Hepatocyte (in vitro differentiated cells): Measurements from ENCODE around the gene CTNNB1.

Experiments used
- EZH2 ChIP-seq: fragments of 200-600 bp; sonication (generic); IDR thresholded peaks from 2 replicates; pipeline ENCODE4 v1.6.1; 2016; ENCODE audit warnings: antibody characterized with exemption, mild to moderate bottlenecking, borderline replicate concordance
- EZH2phosphoT487 ChIP-seq: fragments of 200-600 bp; sonication (generic); IDR thresholded peaks from one replicate; pipeline ENCODE4 v1.6.1; 2018; ENCODE audit warnings: antibody characterized with exemption, mild to moderate bottlenecking, low read depth, moderate library complexity; ENCODE audit not compliant: unreplicated experiment, severe bottlenecking
- TF ChIP-seq, protein P1 (sequence below): fragments of 200-600 bp; sonication (generic); IDR thresholded peaks from 2 replicates; pipeline ENCODE4 v1.5.1; 2016; ENCODE audit warnings: antibody characterized with exemption, mild to moderate bottlenecking; ENCODE audit not compliant: poor library complexity

DNA sequence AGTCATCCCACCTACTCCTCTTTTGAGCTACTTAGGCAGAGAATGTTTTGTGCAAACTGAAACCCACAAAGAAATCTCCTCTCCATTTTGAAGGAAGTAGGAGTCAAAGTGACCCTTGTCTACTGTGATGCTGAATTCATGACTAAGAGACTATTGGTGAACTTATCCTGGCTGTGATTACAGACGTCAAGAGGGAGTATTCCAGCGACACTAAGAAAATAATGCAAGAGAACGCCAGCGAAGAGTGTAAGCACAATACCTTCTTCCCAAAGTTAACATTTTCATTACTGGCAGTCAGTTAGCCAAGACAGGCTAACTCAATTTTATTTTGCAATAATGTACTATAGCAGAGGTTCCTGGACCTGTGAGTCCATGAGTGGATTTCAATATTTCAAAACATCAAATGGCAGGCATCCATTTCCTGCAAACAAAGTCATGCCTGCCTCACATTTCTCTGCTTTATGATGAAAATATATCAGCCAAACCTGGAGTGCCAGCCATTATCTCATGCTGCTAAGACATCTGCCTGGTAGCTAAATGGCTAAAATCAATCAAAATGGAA is 59.0 kb downstream of the CTNNB1 start:
- no peak for TF ChIP-seq EZH2
- TF ChIP-seq, protein P1, sequence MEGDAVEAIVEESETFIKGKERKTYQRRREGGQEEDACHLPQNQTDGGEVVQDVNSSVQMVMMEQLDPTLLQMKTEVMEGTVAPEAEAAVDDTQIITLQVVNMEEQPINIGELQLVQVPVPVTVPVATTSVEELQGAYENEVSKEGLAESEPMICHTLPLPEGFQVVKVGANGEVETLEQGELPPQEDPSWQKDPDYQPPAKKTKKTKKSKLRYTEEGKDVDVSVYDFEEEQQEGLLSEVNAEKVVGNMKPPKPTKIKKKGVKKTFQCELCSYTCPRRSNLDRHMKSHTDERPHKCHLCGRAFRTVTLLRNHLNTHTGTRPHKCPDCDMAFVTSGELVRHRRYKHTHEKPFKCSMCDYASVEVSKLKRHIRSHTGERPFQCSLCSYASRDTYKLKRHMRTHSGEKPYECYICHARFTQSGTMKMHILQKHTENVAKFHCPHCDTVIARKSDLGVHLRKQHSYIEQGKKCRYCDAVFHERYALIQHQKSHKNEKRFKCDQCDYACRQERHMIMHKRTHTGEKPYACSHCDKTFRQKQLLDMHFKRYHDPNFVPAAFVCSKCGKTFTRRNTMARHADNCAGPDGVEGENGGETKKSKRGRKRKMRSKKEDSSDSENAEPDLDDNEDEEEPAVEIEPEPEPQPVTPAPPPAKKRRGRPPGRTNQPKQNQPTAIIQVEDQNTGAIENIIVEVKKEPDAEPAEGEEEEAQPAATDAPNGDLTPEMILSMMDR: no peak
- no peak for TF ChIP-seq EZH2phosphoT487
